Ishikawa (cell line): ENCODE data around the gene CACNA2D4.

Experiments
- CREB1 ChIP-seq: IDR thresholded peaks from 2 replicates; pipeline ENCODE4 v1.6.1; 2012; ENCODE audit warnings: low read depth
- EGR1 ChIP-seq: IDR thresholded peaks from 2 replicates; pipeline ENCODE4 v1.6.1; 2012
- EP300 ChIP-seq: IDR thresholded peaks from 2 replicates; pipeline ENCODE4 v1.6.1; 2012; ENCODE audit warnings: borderline replicate concordance
- NFIC ChIP-seq: IDR thresholded peaks from 2 replicates; pipeline ENCODE4 v1.6.1; 2012
- RAD21 ChIP-seq: IDR thresholded peaks from 2 replicates; pipeline ENCODE4 v1.6.1; 2012; ENCODE audit warnings: low read depth
- TAF1 ChIP-seq: IDR thresholded peaks from 2 replicates; pipeline ENCODE4 v1.6.1; 2012; ENCODE audit warnings: low read depth, mild to moderate bottlenecking
- TEAD4 ChIP-seq: IDR thresholded peaks from 2 replicates; pipeline ENCODE4 v1.6.1; 2012
- YY1 ChIP-seq: IDR thresholded peaks from 2 replicates; pipeline ENCODE4 v1.6.1; 2012; ENCODE audit warnings: low read depth
- TF ChIP-seq, protein P1 (sequence below): IDR thresholded peaks from 2 replicates; pipeline ENCODE4 v1.6.1; 2012
- TF ChIP-seq, protein P2 (sequence below): IDR thresholded peaks from 2 replicates; pipeline ENCODE4 v1.6.1; 2012; ENCODE audit warnings: low read depth, mild to moderate bottlenecking

DNA sequence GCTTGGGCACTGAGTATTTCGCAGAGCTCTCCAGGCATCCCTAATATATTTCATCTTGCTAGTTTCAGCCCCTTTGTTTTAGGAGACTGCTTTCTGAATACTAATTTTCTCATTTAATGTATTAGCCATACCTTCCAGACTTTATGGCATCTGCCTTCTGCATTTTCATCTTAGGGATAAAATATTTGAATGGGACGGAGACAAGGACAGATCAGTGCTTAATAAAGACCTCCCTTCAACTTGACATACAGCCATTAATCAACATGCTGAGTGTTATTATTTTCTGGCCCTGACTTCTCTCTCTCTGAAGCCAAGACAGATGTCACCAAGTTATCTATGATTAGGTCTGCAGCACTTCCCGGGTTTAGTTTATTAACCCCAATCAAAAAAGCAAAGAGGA lies 42.4 kb downstream of the CACNA2D4 start:
- TF ChIP-seq, protein P1, sequence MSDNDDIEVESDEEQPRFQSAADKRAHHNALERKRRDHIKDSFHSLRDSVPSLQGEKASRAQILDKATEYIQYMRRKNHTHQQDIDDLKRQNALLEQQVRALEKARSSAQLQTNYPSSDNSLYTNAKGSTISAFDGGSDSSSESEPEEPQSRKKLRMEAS: no peak
- TF ChIP-seq NFIC (no peak), CREB1 (no peak), TAF1 (no peak), TEAD4 (no peak), YY1 (no peak), EP300 (no peak), RAD21 (no peak), EGR1 (no peak)
- TF ChIP-seq, protein P2, sequence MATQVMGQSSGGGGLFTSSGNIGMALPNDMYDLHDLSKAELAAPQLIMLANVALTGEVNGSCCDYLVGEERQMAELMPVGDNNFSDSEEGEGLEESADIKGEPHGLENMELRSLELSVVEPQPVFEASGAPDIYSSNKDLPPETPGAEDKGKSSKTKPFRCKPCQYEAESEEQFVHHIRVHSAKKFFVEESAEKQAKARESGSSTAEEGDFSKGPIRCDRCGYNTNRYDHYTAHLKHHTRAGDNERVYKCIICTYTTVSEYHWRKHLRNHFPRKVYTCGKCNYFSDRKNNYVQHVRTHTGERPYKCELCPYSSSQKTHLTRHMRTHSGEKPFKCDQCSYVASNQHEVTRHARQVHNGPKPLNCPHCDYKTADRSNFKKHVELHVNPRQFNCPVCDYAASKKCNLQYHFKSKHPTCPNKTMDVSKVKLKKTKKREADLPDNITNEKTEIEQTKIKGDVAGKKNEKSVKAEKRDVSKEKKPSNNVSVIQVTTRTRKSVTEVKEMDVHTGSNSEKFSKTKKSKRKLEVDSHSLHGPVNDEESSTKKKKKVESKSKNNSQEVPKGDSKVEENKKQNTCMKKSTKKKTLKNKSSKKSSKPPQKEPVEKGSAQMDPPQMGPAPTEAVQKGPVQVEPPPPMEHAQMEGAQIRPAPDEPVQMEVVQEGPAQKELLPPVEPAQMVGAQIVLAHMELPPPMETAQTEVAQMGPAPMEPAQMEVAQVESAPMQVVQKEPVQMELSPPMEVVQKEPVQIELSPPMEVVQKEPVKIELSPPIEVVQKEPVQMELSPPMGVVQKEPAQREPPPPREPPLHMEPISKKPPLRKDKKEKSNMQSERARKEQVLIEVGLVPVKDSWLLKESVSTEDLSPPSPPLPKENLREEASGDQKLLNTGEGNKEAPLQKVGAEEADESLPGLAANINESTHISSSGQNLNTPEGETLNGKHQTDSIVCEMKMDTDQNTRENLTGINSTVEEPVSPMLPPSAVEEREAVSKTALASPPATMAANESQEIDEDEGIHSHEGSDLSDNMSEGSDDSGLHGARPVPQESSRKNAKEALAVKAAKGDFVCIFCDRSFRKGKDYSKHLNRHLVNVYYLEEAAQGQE: no peak
